ENCODE data around the gene FIG4.
"Not testable (repeated sequence)": the region's sequence is repeated elsewhere in the genome, so short reads cannot be mapped to it uniquely, and the experiment has no call there.

FIG4 gene
- total RNA-seq, result 13.5 to 22.8 (median 20.4) reads per million in 4 donors

DNA sequence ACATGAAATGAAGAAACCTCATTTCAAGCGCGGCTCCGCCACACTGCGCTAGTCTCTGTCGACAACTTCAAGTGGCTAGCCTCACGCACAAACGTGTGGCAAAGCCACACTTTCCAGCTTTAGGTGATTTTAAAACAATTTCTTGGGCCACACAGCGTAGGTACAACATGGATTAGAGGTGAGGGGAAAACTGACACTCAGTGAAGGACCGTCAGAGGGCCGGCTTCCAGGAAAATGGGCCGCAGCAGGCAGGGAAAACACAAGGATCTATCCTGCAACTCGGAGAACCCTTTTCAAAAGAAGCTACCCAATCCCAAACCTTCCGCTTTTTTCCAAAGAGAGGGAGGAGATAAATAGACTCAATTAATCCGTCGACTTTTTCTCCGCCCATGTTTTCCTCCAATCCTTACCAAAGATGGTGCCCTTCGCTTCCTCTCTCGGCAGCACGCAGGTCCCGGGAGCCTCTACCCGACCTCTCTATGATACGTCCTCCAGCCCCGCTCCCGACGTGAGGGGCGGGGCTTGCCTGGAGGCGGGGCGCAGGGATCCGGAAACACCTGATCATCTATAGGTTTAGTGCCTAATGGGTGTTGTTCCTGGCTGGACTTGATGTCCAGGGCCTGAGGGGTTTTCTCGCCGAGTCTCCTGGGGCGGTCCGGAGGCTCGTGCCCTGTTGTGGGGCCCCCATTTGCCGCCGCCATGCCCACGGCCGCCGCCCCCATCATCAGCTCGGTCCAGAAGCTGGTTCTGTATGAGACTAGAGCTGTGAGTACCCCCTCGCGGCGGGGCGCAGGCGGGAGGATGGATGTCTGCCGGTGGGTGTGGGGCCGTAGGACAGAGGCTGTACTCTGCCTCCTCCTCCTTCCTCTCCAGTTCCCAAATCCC is at the start of gene FIG4, which contains the start of gene AK9:
FIG4 (plus strand) TSS at position 560 of the 885 bp plus-strand sequence; CDS start at position 700, 140 bp downstream.
AK9 (minus strand) TSS at position 466 of the 885 bp plus-strand sequence. CDS start 15,457 bp downstream, outside the sequence.
- peak; percentile 70 to 90 (median 81) for DNase-seq

DNA sequence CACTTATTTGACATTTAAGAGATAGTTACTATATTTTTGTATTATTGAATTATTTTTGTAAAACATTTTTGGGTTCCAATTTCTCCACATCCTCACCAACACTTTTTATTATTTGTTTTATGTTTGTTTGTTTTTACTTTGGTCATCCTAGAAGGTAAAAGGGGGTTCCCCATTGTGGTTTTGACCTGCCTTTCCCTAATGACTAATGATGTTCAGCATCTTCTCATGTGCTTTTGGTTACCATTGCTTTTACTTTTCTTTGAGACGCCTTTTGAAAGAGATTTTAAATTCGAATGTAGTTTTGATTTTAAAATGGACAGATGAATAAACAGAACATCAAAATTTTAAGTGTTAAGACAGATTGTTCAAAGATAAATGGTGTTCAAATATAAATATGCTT is 47.0 kb upstream of the FIG4 start:
- DNase-seq, result no peak

DNA sequence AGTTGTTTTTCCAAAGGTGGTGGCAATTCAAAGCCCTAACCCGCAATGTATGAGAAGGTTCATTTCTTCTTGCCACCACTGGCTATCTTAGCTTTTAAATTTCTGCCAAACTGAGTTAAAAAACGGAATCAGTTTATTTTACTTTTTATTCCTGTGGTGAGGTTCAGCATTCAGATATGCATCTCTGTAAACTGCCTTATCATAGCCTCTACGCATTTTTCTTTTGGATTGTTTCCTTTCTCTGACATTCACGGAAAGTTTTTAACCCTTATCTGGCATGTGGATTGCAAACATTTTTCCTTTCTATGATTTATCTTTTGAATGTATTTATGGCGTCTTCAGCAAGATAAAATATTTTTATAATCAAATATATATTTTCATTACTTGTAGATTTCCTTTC is 37.8 kb upstream of the FIG4 start:
- no peak for DNase-seq

DNA sequence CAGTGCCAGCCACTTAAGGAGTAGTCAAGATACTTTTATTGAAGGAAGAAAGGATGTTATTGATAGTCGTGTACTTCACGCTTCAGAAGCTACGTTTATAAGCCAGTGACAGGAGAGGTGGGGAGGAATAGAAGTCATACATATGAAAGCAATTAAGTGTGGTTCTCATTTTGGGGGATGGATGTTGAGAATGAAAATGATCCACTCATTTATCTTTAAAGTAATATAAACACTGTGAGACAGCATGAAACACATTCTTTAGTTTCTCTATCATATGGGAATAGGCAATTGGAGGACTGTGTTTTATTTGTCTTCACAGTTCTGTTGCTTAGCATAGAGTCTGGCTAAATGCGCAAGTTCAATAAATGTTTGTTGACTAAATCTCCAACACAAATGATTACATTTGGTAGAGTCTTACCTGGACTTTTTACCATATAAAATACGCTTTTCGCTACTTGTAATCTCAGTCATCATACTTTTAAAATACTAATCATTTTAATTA is 35.3 kb upstream of the FIG4 start:
- no peak for DNase-seq

DNA sequence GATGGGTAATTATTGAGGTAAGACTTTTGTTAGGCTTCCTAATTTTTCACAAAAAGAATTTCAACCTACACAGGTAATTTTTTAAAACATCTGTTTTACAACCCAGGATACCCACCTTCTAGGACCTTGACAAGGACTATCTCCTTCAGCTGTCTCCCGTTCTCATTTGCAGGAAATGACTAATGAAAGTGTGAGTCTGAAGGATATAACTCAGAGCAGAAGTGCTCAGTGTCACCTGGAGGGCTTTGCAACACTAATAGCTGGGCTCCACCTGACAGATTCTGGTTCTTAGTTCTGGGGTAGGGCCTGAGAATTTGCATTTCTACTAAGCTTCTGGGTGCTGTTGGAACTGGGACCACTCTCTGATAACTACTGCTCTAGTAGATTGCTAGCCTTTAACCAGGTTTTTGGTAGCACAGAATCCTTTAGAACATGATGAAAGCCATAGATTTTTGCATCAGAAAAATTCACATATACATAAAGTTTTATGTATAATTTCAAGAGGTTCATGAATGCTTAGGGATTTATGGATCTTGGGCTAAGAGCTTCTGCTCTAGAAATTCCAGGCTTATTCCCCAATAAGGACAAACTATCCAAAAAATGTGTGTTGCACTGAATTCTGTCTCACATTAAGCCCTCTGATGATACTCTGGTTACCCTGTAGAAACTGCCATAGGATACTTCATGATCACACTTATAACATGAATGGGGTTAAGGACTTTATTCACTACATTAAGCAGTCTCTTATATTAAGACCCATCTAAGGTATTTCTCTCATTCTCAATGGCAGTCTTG is 30.4 kb upstream of the FIG4 start:
- peak in 1 of 5 donors; percentile 3 for DNase-seq

DNA sequence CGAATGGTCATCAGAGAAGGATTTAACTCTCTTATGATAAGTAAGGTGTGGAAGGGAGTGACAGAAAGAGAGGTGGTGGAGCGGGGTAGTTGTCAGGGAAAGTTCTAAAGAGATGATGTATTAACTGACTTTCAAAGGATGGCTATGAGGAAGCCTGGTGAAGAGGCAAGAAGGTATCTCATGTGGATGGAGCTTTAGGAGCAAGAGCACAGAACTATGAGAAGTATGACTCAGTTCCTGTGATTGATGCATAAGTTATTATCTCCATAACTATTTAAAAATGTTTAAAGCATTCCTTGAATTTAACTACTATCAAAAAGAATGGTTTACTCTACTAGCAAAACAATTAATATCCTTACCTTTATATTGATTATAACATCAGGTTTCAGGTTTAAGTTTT is 28.9 kb upstream of the FIG4 start:
- DNase-seq, result no peak

DNA sequence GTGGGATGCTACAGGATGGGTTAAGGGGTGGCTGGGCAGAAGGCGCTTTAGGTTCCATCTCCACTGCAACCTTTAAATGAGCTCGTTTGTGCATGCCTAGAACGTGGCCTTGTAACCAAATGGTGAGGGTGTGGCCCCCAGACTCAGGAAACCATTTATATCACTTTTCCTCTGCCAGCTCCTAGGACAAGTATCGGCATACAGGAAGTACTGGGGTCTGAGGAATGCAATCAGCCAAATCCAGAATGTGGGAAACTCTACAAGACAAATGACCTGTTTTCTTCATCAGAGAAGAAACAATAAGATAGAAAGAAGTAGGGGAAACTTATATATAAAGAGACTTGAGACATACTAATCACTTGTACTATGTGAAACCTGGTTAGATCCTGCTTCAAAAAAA is 21.3 kb upstream of the FIG4 start:
- no peak for DNase-seq

DNA sequence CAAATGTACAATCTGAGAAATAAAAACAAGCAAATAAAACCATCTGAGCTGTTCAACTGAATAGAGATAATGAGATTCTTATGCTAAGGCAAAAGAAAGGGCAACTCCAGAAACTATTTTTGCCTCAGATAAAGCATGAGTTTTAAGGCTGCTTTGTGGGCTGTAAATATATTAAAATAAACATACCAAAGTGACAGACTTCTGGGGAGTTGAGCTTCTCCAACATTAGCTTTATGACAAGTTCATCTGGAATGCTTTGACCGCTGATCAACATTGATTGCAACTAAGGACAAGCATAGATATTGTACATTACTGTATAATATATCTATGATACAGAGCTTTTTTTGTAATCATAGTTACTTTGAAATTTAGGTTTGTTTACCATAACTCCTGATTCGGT is 19.4 kb upstream of the FIG4 start:
- no peak for DNase-seq

DNA sequence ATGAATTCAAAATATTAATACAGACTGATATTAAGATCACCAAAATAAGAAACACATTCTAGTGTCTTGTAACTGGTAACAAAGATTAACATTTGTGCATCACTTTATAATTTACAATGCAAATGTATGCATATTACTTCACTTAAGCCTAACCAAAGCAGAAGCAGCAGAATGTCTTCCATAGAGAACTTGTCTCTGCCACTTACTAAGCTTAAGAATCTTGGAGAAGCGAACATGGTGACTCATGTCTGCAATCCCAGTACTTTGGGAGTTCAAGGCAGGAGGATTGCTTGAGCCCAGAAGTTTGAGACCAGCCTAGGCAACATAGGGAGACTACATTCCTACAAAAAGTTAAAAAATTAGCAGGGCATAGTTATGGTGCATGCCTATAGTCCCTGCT is 18.9 kb upstream of the FIG4 start:
- DNase-seq, result no peak

DNA sequence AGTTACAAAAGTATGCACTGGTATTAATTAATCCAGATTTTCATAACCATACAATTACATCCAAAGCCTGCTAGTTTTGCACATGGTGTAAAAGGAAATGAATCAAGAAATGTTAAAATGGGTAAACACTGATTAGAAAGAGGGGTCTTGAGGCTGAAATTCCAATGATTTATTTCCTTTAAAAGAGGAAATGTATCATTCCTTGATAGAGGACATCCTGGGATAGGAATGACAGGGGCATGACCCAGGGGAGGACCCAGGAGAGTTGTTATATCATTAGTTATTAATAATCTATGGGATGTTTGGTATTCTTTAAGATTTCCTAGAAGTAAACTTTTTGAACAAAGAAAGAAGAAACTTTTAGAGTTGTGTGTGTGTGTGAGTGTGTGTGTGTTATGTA is 18.3 kb upstream of the FIG4 start:
- no peak for DNase-seq

DNA sequence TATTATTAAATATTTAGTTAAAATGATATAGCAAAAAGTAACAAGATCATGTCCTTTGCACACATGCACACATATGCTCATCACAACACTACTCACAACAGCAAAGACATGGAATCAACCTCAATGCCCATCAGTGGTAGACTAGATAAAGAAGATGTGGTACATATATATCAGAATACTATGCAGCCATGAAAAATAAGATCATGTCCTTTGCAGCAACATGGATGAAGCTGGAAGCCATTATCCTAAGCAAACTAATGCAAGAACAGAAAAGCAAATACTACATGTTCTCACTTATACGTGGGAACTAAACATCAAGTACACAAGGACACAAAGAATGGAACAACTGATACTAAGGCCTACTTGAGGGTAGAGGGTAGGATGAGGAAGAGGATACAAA is 14.4 kb upstream of the FIG4 start:
- no peak for DNase-seq

DNA sequence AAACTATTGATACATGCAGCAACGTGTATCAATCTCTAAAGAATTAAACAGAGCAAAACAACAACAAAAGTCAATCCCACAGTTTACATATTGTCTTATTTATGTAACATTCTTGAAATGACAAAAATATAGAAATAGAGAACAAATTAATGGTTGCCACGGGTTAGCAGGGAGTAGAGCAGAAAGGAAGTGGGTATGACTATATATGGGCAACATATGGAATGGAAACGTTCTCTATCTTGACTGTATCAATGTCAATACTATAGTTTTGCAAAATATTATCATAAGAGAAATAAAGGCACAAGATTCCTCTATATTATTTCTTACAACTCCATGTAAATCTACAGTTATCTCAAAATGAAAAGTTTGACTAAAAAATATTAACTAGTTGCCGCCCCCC is 12.9 kb upstream of the FIG4 start:
- DNase-seq, result no peak

DNA sequence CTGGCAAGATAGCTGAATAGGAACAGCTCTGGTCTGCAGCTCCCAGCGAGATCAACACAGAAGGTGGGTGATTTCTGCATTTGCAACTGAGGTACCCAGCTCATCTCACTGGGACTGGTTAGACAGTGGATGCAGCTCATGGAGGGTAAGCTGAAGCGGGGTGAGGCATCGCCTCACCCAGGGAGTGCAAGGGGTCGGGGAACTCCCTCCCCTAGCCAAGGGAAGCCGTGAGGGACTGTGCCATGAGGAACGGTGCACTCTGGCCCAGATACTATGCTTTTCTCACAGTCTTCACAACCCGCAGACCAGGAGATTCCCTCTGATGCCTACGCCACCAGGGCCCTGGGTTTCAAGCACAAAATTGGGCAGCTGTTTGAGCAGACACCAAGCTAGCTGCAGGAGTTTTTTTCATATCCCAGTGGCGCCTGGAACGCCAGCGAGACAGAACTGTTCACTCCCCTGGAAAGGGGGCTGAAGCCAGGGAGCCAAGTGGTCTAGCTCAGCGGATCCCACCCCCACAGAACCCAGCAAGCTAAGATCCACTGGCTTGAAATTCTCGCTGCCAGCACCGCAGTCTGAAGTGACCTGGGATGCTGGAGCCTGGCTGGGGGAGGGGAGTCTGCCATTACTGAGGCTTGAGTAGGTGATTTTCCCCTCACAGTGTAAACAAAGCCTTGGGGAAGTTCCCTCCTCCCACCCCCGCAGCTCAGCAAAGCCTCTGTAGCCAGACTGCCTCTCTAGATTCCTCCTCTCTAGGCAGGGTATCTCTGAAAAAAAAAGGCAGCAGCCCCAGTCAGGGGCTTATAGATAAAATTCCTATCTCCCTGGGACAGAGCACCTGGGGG is 12.2 kb upstream of the FIG4 start:
- not testable (repeated sequence) for DNase-seq

DNA sequence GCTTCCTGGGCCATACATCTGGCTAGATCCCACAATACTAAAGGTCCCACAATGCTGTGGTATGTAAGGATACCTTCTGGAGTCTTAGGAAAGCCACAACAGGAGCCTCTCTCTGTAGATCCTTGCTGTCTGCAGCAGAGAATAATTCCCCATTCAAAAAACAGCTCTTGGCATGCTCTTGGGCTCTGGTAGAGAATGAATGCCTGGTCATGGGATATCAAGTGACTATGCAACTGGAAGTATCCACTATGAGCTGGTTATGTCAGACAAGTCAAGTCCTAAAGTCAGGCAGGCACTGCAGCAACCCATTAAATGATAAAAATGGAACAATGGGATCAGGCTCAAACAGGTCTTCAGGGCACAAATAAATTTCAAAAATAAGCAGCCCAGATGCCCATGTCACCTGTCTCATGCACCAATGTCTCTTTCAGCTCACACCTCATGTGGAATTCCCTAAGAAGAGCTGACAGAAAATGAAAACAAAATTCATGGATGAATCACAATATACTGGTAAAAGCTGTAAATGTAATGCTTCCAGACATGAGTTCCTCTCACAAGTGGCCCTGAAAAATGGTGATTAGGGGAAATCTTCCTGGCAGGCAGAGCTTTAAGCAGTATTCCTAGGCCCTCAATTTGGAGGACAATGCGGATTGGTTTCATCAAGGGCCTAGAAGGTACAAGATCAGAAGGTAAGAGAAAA is 4.4 kb upstream of the FIG4 start:
- no peak for DNase-seq

DNA sequence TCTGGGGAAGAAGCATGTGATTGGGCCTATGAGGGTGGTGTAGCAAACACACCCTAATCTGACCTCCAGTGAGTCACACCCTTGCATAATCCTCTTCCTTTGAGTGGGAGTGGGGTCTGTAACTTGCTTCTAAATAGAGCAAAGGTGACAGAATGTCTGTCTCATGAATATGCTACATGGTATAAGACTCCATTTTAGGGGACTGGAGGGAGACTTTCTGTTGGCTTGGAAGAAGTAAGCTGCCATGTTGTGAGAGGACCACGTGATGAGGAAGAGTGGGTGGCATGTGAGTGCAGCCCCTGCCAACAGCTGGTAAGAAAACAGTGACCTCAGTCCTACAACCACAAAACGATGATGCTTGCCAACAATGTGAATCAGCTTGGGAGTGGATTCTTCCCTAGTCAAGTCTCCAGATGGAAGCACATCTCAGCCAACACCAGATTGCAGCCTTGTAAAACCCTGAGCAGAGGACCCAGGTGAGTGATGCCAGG is 3.8 kb upstream of the FIG4 start:
- no peak for DNase-seq

DNA sequence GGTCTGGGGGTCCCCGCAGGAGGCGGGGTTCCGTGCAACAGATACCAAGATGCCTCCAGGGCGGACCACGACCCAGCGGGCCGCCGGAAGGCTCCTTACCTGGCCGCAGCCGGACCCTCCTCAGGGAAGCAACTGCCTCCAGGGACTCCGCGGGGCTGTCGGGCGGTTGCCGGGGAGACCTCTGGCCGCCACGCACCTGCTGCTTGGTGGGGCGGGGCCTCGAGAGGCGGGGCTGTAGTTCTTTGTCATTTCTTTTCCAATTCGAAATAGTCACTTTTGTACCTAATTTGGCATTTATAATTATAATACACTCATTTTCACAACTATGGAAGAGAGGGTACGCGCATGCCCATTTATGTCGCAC is 741 bp upstream of the FIG4 start:
- peak; percentile 38 to 53 (median 49) for DNase-seq

DNA sequence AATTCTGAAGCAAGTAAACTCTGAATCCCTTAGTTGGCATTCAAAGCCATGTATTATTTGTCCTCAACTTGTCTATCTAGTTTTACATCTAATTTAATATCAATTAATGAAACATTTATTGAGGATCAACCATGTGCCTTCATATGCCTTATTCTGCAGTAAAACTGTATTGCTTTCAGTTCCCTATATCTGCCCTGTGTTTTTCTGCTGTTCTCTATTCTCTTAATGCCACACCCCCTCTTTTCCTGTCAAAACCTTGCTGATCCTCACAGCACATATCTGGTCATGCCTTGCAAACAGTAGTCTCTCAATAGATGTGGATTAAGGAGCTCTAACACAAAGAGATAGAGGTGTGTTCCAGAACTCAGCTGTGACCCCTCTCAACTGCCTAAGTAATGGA is 2.0 kb downstream of the FIG4 start:
- DNase-seq, result no peak

DNA sequence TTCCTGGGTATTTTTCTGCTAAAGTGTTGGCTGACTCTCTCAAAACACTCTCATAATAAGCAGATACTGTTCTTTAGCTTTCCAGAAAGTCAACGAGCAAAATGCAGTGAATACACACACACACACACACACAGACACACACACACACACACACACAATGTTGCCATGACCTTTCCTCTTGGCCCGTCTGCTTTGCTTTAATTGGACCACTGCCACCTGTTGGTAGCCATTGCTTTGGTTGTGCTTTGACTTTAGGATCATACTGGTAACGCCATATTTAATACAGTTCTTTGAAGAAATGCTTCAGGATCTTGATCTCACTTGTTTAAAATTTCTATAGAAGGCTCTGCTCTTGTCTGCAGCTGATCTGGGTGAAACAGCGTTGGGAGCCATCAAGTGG is 4.4 kb downstream of the FIG4 start:
- peak in 1 of 5 donors; percentile 12 for DNase-seq

DNA sequence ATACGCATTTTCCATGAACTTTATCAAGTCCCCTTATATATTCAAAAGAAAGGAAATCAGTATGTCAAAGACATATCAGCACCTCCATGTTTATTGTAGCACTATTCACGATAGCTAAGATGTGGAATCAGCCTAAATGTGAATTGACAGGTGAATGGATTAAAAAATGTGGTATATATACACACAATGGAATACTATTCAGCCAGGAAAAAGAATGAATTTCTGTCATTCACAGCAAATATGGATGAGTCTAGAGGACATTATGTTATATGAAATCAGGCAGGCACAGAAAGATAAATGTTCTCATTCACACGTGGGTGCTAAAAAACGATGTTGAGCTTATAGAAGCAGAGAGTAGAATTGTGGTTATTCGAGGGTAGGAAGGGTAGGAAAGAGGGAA is 5.3 kb downstream of the FIG4 start:
- DNase-seq, result no peak

DNA sequence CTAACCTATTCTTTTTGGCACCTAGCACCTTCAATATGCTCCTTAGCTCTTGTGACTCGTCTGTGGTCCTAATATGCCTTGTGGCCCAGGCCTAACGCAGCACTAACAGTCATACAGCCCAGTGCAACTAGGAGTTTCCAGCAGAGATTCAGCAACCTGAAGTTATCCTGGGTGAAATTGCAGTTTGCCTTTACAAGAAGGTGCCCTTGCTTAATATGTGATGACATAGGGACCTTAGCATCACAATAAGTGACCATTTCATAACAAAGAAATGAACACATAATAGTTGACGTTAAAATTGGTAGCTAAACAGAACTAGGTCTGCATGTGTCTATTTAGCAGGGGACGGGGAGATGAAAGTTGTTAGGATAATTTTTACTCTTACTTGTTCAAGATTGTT is 10.1 kb downstream of the FIG4 start:
- no peak for DNase-seq

DNA sequence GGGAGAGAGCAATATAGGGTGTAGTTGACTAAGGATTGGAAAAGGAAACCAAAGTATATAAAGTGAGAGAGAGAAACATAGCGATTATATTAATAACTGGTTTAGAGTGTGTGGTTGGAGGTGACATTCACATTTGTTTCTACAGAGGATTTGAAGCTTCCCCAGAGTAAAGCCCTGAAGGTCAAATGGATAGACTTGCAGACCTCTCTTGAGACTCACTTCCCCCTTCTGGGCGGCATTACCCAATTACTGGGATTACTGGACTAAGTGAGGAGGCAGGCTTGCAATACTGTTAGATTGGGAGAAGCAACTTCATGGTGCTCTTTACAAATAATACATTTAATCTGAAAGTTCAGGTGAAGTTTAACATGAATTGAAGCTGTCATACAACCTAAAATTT is 10.7 kb downstream of the FIG4 start:
- no peak for DNase-seq

DNA sequence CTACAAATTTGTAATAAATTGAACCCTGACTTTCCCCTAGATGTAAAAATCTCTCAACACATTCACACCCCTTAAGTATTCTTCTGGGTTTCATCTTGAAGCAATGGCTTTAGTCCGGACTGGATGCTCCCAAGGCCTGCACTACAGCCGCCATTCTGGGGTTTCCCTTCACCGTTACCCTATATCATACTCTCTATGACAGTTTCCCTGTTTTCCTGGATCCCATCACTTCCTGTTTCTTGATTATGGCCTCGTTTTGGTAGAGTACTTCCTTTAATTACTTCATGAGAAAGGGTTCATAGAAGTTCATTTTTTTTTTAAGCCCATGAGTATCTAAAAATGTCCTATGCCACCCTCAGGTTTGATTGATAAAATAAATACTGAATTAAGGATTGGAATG is 11.7 kb downstream of the FIG4 start:
- no peak for DNase-seq
